Esophagus squamous epithelium (tissue), 5 donors: ENCODE results near the gene BBS9. TPM values are rescaled to one million over a fixed set of nuclear protein-coding genes. Genes with fewer than 3 reads are reported as not detected.

ENCODE experiments used
- DNase-seq: peaks from one replicate; lab custom pipeline; 2025; lab: John Stamatoyannopoulos, UW
- H3K27ac ChIP-seq, 4 donors: fragments of 200-600 bp; sonication (generic); one replicate each; pipeline ENCODE4 v1.5.1; 2016 to 2019; ENCODE audit warnings: mild to moderate bottlenecking in 1 of 4
- H3K27me3 ChIP-seq, 4 donors: fragments of 200-600 bp; sonication (generic); 1 replicate in 3 of 4; 2 replicates in 1 of 4; pipeline versions ENCODE4 v1.5.1 to v1.6.0; 2017 to 2021; ENCODE audit warnings: antibody characterized with exemption in 1 of 4
- H3K36me3 ChIP-seq, 3 donors: fragments of 200-600 bp; sonication (generic); one replicate each; pipeline ENCODE4 v1.5.1; 2016 to 2019
- H3K4me1 ChIP-seq, 3 donors: fragments of 200-600 bp; sonication (generic); one replicate each; pipeline ENCODE4 v1.5.1; 2017 to 2019
- H3K4me3 ChIP-seq, 4 donors: fragments of 200-600 bp; sonication (generic); 1 replicate in 3 of 4; 2 replicates in 1 of 4; pipeline ENCODE4 v1.5.1; 2016 to 2019; ENCODE audit warnings: mild to moderate bottlenecking in 2 of 4, moderate library complexity in 1 of 4
- H3K9me3 ChIP-seq, 3 donors: fragments of 200-600 bp; sonication (generic); one replicate each; pipeline ENCODE4 v1.5.1; 2016 to 2019
- POLR2A ChIP-seq, 4 donors: fragments of 450-650 bp; IDR thresholded peaks; one replicate each; pipeline ENCODE4 v1.6.1; 2017; ENCODE audit warnings: antibody characterized with exemption in 4 of 4, mild to moderate bottlenecking in 4 of 4, moderate library complexity in 3 of 4
- WGBS, 2 donors: methylation state at CpG; one replicate each; pipeline ENCODE4 v1.1.5; 2018; 5-methylcytosine and 5-hydroxymethylcytosine counted together
- intact Hi-C: fragments of 100-400 bp; cut with DNase I; formaldehyde crosslinking; loops from one replicate; pipeline ENCODE4 v1.15.0; 2022
- total RNA-seq, 4 donors: library from RNA; depleted of rRNA; stranded (reverse); fragments of >200 nt; gene quantifications; one replicate each; pipeline ENCODE4 v1.1.0, GENCODE V29; 2016
- TF ChIP-seq, protein P1 (sequence below), 6 experiments: fragments of 450-650 bp in 4 of 6; fragments of 200-600 bp in 2 of 6; sonication (generic) in 2 of 6; IDR thresholded peaks; one replicate each; pipeline ENCODE4 v1.5.1; 2016 to 2019; ENCODE audit warnings: antibody characterized with exemption in 6 of 6, mild to moderate bottlenecking in 4 of 6, moderate library complexity in 4 of 6
- donor health status: DM: yes; HTN: yes; CAD: no.

Gene BBS9
- total RNA-seq, 4 donors from 2014 or later = 4.8 to 16.8 (median 7.6) TPM

- H3K27me3 ChIP-seq = no peaks in the 10 kb centered on the region
- peaks cover 0 to 8% (median 0%) of the 10 kb centered on the region in 3 donors for H3K9me3 ChIP-seq
- no peak for DNase-seq
- TF ChIP-seq, protein P1, sequence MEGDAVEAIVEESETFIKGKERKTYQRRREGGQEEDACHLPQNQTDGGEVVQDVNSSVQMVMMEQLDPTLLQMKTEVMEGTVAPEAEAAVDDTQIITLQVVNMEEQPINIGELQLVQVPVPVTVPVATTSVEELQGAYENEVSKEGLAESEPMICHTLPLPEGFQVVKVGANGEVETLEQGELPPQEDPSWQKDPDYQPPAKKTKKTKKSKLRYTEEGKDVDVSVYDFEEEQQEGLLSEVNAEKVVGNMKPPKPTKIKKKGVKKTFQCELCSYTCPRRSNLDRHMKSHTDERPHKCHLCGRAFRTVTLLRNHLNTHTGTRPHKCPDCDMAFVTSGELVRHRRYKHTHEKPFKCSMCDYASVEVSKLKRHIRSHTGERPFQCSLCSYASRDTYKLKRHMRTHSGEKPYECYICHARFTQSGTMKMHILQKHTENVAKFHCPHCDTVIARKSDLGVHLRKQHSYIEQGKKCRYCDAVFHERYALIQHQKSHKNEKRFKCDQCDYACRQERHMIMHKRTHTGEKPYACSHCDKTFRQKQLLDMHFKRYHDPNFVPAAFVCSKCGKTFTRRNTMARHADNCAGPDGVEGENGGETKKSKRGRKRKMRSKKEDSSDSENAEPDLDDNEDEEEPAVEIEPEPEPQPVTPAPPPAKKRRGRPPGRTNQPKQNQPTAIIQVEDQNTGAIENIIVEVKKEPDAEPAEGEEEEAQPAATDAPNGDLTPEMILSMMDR (IDR thresholded peaks at IDR 0.05) = no peak
- TF ChIP-seq POLR2A (IDR thresholded peaks at IDR 0.05) = no peak
- H3K4me3 ChIP-seq = no peak overlapping the region
- H3K36me3 ChIP-seq = no peaks in the 10 kb centered on the region
- no peak overlapping the region for H3K27ac ChIP-seq
- intact Hi-C loops = no loop called here
- no peaks in the 10 kb centered on the region for H3K4me1 ChIP-seq
Observed at GRCh38 chr7:33624215-33624614, 494.9 kb downstream of the BBS9 start.

DNA sequence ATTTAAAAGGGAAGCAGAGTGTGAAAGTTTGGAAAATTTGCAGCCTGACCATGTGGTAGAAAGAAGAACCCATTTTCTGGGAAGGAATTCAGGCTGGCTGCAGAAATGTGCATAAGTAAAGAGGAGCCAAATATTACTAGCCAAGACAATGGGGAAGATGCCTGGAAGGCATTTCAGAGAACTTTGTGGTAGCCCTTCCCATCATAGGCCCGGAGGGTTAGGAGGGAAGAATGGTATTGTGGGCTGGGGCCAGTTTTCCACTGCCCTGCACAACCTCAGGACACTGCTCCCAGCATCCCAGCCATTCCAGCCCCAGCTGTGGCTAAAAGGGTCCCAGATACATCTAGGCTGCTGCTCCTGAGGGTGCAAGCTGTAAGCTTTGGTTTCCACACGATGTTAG is 497.5 kb downstream of the BBS9 start:
- no peaks in the 10 kb centered on the region for H3K9me3 ChIP-seq
- no peaks in the 10 kb centered on the region for H3K4me1 ChIP-seq
- H3K27me3 ChIP-seq = no peaks in the 10 kb centered on the region
- whole genome bisulfite sequencing, 2 donors = 81 to 92% methylated on average over 2 of the region's 2 CpGs
- no peak for DNase-seq
- H3K36me3 ChIP-seq = no peaks in the 10 kb centered on the region
- no peak overlapping the region for H3K4me3 ChIP-seq
- H3K27ac ChIP-seq = no peak overlapping the region
- TF ChIP-seq POLR2A (IDR thresholded peaks at IDR 0.05) = no peak
- TF ChIP-seq, protein P1 (IDR thresholded peaks at IDR 0.05) = no peak
- intact Hi-C loops = no loop called here

DNA sequence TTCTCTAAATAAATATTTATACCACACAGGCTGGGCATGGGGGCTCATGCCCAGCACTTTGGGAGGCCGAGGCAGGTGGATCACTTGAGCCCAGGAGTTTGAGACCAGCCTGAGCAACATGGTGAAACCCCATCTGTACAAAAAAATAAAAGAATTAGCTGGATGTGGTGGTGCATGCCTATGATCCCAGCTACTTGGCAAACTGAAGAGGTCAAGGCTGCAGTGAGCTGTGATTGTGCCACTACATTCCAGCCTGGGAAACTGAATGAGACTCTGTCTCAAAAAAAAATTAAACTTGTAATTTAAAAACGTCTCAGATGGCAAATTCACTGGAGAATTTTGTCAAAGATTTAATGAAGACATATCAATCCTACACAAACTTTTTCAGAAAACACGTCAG is 498.4 kb downstream of the BBS9 start:
- intact Hi-C loops = no loop called here
- Histone ChIP-seq H3K27ac (no peak overlapping the region), H3K9me3 (no peaks in the 10 kb centered on the region), H3K4me3 (no peak overlapping the region), H3K4me1 (no peaks in the 10 kb centered on the region), H3K27me3 (no peaks in the 10 kb centered on the region), H3K36me3 (no peaks in the 10 kb centered on the region)
- DNase-seq = no peak
- no peak for TF ChIP-seq POLR2A (IDR thresholded peaks at IDR 0.05)
- TF ChIP-seq, protein P1 (IDR thresholded peaks at IDR 0.05) = no peak
- 60 to 70% methylated on average over 3 of the region's 3 CpGs for WGBS, 2 donors

- intact Hi-C loops = no loop called here
- Histone ChIP-seq H3K9me3 (no peaks in the 10 kb centered on the region), H3K4me1 (no peaks in the 10 kb centered on the region), H3K4me3 (no peak overlapping the region), H3K27ac (no peak overlapping the region), H3K27me3 (no peaks in the 10 kb centered on the region), H3K36me3 (peaks cover 0 to 2% (median 0%) of the 10 kb centered on the region in 3 donors)
- no peak for DNase-seq
- 75 to 88% methylated on average over 2 of the region's 2 CpGs for WGBS, 2 donors
- TF ChIP-seq POLR2A (IDR thresholded peaks at IDR 0.05) = no peak
- TF ChIP-seq, protein P1 (IDR thresholded peaks at IDR 0.05) = no peak
Observed at GRCh38 chr7:33628894-33629293, 499.5 kb downstream of the BBS9 start.

DNA sequence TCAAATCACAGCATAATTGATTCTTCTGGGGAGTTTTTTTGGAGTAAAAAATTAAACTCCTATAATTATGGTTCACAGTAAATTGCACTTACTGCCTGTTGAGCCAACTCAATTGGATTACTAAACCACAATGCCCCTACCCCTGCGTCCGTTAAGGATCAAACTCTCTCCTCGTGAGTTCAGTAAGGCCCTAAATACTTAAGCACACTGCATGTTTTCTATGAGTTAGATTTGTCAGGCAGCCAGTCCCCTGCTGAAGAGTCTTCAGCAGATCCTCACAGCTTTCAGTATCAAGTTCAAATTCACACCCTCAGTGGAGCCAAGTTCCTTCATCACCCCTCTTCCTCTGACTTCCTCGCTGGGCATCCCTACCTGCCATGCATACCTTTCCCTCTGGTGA is 501.0 kb downstream of the BBS9 start:
- Histone ChIP-seq H3K9me3 (no peaks in the 10 kb centered on the region), H3K27me3 (no peaks in the 10 kb centered on the region), H3K4me3 (no peak overlapping the region), H3K4me1 (no peaks in the 10 kb centered on the region), H3K27ac (no peak overlapping the region), H3K36me3 (peaks cover 0 to 5% (median 0%) of the 10 kb centered on the region in 3 donors)
- intact Hi-C loops = no loop called here
- no peak for TF ChIP-seq POLR2A (IDR thresholded peaks at IDR 0.05)
- TF ChIP-seq, protein P1 (IDR thresholded peaks at IDR 0.05) = no peak
- 92 to 94% methylated on average over 4 of the region's 4 CpGs for WGBS, 2 donors
- no peak for DNase-seq
